ENCODE results near the gene SPRR1A. TPM values are rescaled to one million over a fixed set of nuclear protein-coding genes. Genes with fewer than 3 reads are reported as not detected.

The SPRR1A gene
- total RNA-seq, 2 donors from 2014 or later, result not detected

DNA sequence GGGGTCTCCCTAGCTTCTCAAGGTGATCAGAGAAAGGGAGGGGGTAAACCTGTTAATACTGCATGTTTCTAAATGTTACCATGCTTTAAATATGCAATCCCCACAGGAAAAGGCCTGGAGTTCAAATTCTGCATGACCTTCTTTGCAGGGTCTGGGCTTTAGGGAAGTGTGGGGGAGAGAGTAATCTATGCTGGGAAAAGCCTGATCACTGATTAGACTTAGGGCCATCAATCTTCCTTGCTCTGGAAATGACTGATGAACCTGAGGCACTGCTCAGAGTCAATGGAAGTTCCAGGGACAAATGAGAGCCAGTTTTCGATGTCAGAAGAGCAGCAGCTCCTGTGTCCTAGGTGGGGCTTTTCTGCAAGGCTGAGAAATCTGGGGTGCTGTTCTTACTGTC, 3.2 kb upstream of the SPRR1A start:
- TF ChIP-seq, protein P1, sequence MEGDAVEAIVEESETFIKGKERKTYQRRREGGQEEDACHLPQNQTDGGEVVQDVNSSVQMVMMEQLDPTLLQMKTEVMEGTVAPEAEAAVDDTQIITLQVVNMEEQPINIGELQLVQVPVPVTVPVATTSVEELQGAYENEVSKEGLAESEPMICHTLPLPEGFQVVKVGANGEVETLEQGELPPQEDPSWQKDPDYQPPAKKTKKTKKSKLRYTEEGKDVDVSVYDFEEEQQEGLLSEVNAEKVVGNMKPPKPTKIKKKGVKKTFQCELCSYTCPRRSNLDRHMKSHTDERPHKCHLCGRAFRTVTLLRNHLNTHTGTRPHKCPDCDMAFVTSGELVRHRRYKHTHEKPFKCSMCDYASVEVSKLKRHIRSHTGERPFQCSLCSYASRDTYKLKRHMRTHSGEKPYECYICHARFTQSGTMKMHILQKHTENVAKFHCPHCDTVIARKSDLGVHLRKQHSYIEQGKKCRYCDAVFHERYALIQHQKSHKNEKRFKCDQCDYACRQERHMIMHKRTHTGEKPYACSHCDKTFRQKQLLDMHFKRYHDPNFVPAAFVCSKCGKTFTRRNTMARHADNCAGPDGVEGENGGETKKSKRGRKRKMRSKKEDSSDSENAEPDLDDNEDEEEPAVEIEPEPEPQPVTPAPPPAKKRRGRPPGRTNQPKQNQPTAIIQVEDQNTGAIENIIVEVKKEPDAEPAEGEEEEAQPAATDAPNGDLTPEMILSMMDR (conservative IDR thresholded peaks at IDR 0.05), result no peak
- H3K9me3 ChIP-seq (ENCODE audit: control insufficient read depth, low read length), result peaks cover 25% of the 10 kb centered on the region
- WGBS, 2 experiments (ENCODE audit: insufficient coverage in 1 of 2, insufficient read length in 1 of 2), result 86% methylated on average over 1 of the region's 1 CpG; no CpG with 5 or more reads in 1 of the 2 experiments
- Mint-ChIP-seq H3K36me3 (ENCODE audit: low read depth) (no peaks in the 10 kb centered on the region), H3K4me1 (no peaks in the 10 kb centered on the region), H3K27ac (no peak overlapping the region), H3K4me3 (no peak overlapping the region), H3K9me3 (peaks cover 32% of the 10 kb centered on the region), H3K27me3 (ENCODE audit: insufficient read depth) (peaks cover 19% of the 10 kb centered on the region)
- DNase-seq, result no peak
- H3K27ac ChIP-seq (ENCODE audit: low read depth, low read length), result no peak overlapping the region
- H3K4me3 ChIP-seq (ENCODE audit: low read length), result no peak overlapping the region
- no peaks in the 10 kb centered on the region for H3K36me3 ChIP-seq (ENCODE audit: control insufficient read depth, insufficient read depth, low read length)
- H3K27me3 ChIP-seq (ENCODE audit: control insufficient read depth, insufficient read depth, low read length, poor library complexity, severe bottlenecking), result no peaks in the 10 kb centered on the region
- H3K4me1 ChIP-seq (ENCODE audit: control insufficient read depth, insufficient read depth, low read length), result no peaks in the 10 kb centered on the region
- H3K9ac ChIP-seq (ENCODE audit: extremely low read depth, low read length, poor library complexity, severe bottlenecking), result no peak overlapping the region

DNA sequence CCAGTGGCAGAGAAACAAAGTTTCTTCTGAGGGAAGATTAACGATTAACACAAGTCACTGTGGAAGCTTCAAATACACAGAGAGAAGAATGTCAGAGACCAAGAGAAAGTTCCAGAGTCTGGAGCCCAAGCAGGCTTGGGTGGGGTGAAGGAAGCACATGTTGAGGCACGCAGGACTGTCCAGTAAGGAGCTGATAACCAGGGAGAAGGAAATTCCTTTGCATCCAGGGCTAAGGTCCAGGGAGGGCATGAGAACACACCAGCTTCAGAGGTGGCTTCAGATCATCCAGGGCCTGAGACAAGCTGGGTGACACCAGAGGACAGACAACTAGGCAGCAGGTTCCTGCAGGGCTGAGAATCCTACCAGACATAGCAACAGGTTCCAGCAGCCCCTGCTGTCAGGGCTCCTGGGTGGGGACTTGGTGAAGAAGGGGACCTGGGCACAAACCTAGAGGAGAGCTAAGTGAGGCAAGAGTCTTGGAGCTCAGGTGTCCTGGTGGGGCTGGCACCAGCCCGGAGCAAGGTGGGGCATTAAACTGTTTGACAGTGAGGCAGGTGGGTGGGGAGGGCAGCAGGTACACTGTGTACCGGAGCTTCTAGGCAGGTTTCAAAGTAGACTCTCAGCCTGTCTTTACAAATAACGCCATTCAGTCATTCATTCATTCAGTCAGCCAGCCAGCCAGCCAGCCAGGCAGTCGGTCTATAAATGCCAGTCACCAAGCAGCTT, 2.6 kb upstream of the SPRR1A start:
- Histone ChIP-seq H3K27ac (ENCODE audit: low read depth, low read length) (no peak overlapping the region), H3K36me3 (ENCODE audit: control insufficient read depth, insufficient read depth, low read length) (no peaks in the 10 kb centered on the region), H3K9ac (ENCODE audit: extremely low read depth, low read length, poor library complexity, severe bottlenecking) (no peak overlapping the region), H3K4me1 (ENCODE audit: control insufficient read depth, insufficient read depth, low read length) (no peaks in the 10 kb centered on the region), H3K27me3 (ENCODE audit: control insufficient read depth, insufficient read depth, low read length, poor library complexity, severe bottlenecking) (no peaks in the 10 kb centered on the region), H3K9me3 (ENCODE audit: control insufficient read depth, low read length) (peaks cover 25% of the 10 kb centered on the region), H3K4me3 (ENCODE audit: low read length) (no peak overlapping the region)
- Mint-ChIP-seq H3K36me3 (ENCODE audit: low read depth) (no peaks in the 10 kb centered on the region), H3K4me3 (no peak overlapping the region), H3K4me1 (no peaks in the 10 kb centered on the region), H3K9me3 (peaks cover 36% of the 10 kb centered on the region), H3K27ac (no peak overlapping the region), H3K27me3 (ENCODE audit: insufficient read depth) (peaks cover 22% of the 10 kb centered on the region)
- TF ChIP-seq, protein P1 (conservative IDR thresholded peaks at IDR 0.05), result no peak
- no peak for DNase-seq
- WGBS, 2 experiments (ENCODE audit: insufficient coverage in 1 of 2, insufficient read length in 1 of 2), result 79% methylated on average over 4 to 6 of the region's 6 CpGs

DNA sequence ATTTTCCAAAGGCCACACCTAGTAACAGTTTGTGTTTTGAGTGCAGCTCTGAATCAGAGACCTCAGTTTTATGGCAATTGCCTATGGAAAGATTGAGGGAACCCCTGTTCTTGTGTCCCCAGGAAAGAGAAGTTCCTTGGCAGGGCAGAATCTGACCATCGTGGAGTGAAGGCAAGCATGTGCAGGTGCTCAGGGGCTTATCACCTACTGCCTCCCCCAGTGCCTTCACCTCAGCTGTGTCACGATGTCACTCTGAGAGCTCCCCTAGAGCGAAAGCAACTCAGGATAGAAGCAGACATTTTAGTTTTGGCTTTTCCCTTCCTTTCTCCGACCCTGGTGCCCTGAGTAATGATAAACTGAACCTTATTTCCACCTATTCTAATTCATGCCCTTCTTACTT, 1.8 kb upstream of the SPRR1A start:
- H3K36me3 ChIP-seq (ENCODE audit: control insufficient read depth, insufficient read depth, low read length), result no peaks in the 10 kb centered on the region
- 80 to 86% methylated on average over 4 of the region's 4 CpGs for WGBS, 2 experiments (ENCODE audit: insufficient coverage in 1 of 2, insufficient read length in 1 of 2)
- peaks cover 25% of the 10 kb centered on the region for H3K9me3 ChIP-seq (ENCODE audit: control insufficient read depth, low read length)
- no peaks in the 10 kb centered on the region for H3K4me1 Mint-ChIP-seq
- no peak overlapping the region for H3K4me3 Mint-ChIP-seq
- peaks cover 39% of the 10 kb centered on the region for H3K9me3 Mint-ChIP-seq
- DNase-seq, result no peak
- H3K4me3 ChIP-seq (ENCODE audit: low read length), result no peak overlapping the region
- H3K27me3 Mint-ChIP-seq (ENCODE audit: insufficient read depth), result peaks cover 24% of the 10 kb centered on the region
- no peak overlapping the region for H3K27ac Mint-ChIP-seq
- TF ChIP-seq, protein P1 (conservative IDR thresholded peaks at IDR 0.05), result no peak
- no peaks in the 10 kb centered on the region for H3K4me1 ChIP-seq (ENCODE audit: control insufficient read depth, insufficient read depth, low read length)
- H3K27me3 ChIP-seq (ENCODE audit: control insufficient read depth, insufficient read depth, low read length, poor library complexity, severe bottlenecking), result no peaks in the 10 kb centered on the region
- H3K36me3 Mint-ChIP-seq (ENCODE audit: low read depth), result no peaks in the 10 kb centered on the region
- no peak overlapping the region for H3K27ac ChIP-seq (ENCODE audit: low read depth, low read length)
- no peak overlapping the region for H3K9ac ChIP-seq (ENCODE audit: extremely low read depth, low read length, poor library complexity, severe bottlenecking)

All from endodermal cell (in vitro differentiated cells).